IPS-NIHi7 (cell line): Measurements from ENCODE around the gene TRIO.
"Not testable (repeated sequence)": the region's sequence is repeated elsewhere in the genome, so short reads cannot be mapped to it uniquely, and the experiment has no call there.

Source experiments
- DNase-seq: peaks from one replicate; pipeline ENCODE4 v3.0.0; 2012; ENCODE audit warnings: mixed read lengths; ENCODE audit errors: extremely low spot score

The TRIO gene

GRCh38 chr5:14435481-14435880, 292.3 kb downstream of the TRIO start:
- no peak for DNase-seq

GRCh38 chr5:14436122-14436521, 293.0 kb downstream of the TRIO start:
- not testable (repeated sequence) for DNase-seq

- no peak for DNase-seq
Observed at GRCh38 chr5:14436801-14437542, 293.8 kb downstream of the TRIO start.

- DNase-seq, result no peak
Observed at GRCh38 chr5:14438195-14438606, 295.1 kb downstream of the TRIO start.

GRCh38 chr5:14439087-14439871, 296.1 kb downstream of the TRIO start:
- no peak for DNase-seq

GRCh38 chr5:14440223-14440581, 297.1 kb downstream of the TRIO start:
- DNase-seq, result no peak

GRCh38 chr5:14440582-14441431, 297.7 kb downstream of the TRIO start:
- no peak for DNase-seq

GRCh38 chr5:14441641-14442040, 298.5 kb downstream of the TRIO start:
- no peak for DNase-seq

- DNase-seq, result no peak
Observed at GRCh38 chr5:14442536-14442935, 299.4 kb downstream of the TRIO start.

- DNase-seq, result no peak
Observed at GRCh38 chr5:14443671-14444093, 300.5 kb downstream of the TRIO start.

GRCh38 chr5:14444161-14444560, 301.0 kb downstream of the TRIO start:
- no peak for DNase-seq

- DNase-seq, result no peak
Observed at GRCh38 chr5:14445013-14445412, 301.9 kb downstream of the TRIO start.

GRCh38 chr5:14445576-14446290, 302.6 kb downstream of the TRIO start:
- peak; percentile 72 for DNase-seq

GRCh38 chr5:14447958-14448911, 305.1 kb downstream of the TRIO start:
- no peak for DNase-seq

- DNase-seq, result no peak
Observed at GRCh38 chr5:14449052-14449661, 306.0 kb downstream of the TRIO start.

- no peak for DNase-seq
Observed at GRCh38 chr5:14450018-14450524, 306.9 kb downstream of the TRIO start.

- no peak for DNase-seq
Observed at GRCh38 chr5:14450742-14451141, 307.6 kb downstream of the TRIO start.

- DNase-seq, result no peak
Observed at GRCh38 chr5:14451871-14452270, 308.7 kb downstream of the TRIO start.

- no peak for DNase-seq
Observed at GRCh38 chr5:14452685-14453454, 309.7 kb downstream of the TRIO start.
